Endodermal cell (in vitro differentiated cells): ENCODE results near the gene ALDH1A1. TPM values are rescaled to one million over a fixed set of nuclear protein-coding genes. Genes with fewer than 3 reads are reported as not detected.

ENCODE experiments used
- DNase-seq: peaks from one replicate; pipeline ENCODE4 v3.0.0-alpha.2; 2017
- H3K27ac ChIP-seq: 2 replicates; pipeline ENCODE4 v1.5.1; 2013; ENCODE audit warnings: mild to moderate bottlenecking, low read depth, low read length, moderate library complexity
- H3K27me3 ChIP-seq: 2 replicates; pipeline ENCODE4 v1.6.1; 2013; ENCODE audit warnings: mild to moderate bottlenecking, low read length, moderate library complexity; ENCODE audit not compliant: insufficient read depth, control insufficient read depth, poor library complexity, severe bottlenecking
- H3K36me3 ChIP-seq: 2 replicates; pipeline ENCODE4 v1.7.0; 2013; ENCODE audit warnings: mild to moderate bottlenecking, low read length, moderate library complexity; ENCODE audit not compliant: control insufficient read depth, insufficient read depth
- H3K4me1 ChIP-seq: one replicate; pipeline ENCODE4 v1.7.0; 2013; ENCODE audit warnings: low read length; ENCODE audit not compliant: control insufficient read depth, insufficient read depth
- H3K4me3 ChIP-seq: 2 replicates; pipeline ENCODE4 v1.5.1; 2013; ENCODE audit warnings: mild to moderate bottlenecking, low read length, moderate library complexity
- H3K9ac ChIP-seq: 2 replicates; pipeline ENCODE4 v1.6.1; 2013; ENCODE audit warnings: mild to moderate bottlenecking, low read length, moderate library complexity; ENCODE audit not compliant: poor library complexity, severe bottlenecking; ENCODE audit errors: extremely low read depth
- H3K9me3 ChIP-seq: 2 replicates; pipeline ENCODE4 v1.6.1; 2013; ENCODE audit warnings: mild to moderate bottlenecking, low read length, moderate library complexity; ENCODE audit not compliant: control insufficient read depth
- H3K27ac Mint-ChIP-seq: 2 replicates; pipeline ENCODE4 v1.8.0; 2020; ENCODE audit warnings: mixed read lengths
- H3K27me3 Mint-ChIP-seq: 2 replicates; pipeline ENCODE4 v1.8.0; 2021; ENCODE audit warnings: mild to moderate bottlenecking, mixed read lengths; ENCODE audit not compliant: insufficient read depth
- H3K36me3 Mint-ChIP-seq: 2 replicates; pipeline ENCODE4 v1.8.0; 2020; ENCODE audit warnings: low read depth, mixed read lengths
- H3K4me1 Mint-ChIP-seq: 2 replicates; pipeline ENCODE4 v1.8.0; 2020; ENCODE audit warnings: mixed read lengths
- H3K4me3 Mint-ChIP-seq: 2 replicates; pipeline ENCODE4 v1.8.0; 2020; ENCODE audit warnings: mild to moderate bottlenecking, moderate library complexity, mixed read lengths
- H3K9me3 Mint-ChIP-seq: 2 replicates; pipeline ENCODE4 v1.8.0; 2020; ENCODE audit warnings: mild to moderate bottlenecking, mixed read lengths
- WGBS, 2 experiments: methylation state at CpG; one replicate each; pipeline versions ENCODE4 v1.1.5 to v1.1.7; 2013; ENCODE audit warnings: missing lambda C conversion rate in 2 of 2, mixed read lengths in 1 of 2; ENCODE audit not compliant: insufficient coverage in 1 of 2, insufficient read length in 1 of 2; 5-methylcytosine and 5-hydroxymethylcytosine counted together
- total RNA-seq, 2 donors: library from RNA; stranded (reverse); fragmentation: NEBNext Ultra II Directional in 1 of 2; extraction: Animal tissue kit (Norgen Biotek cat#: 25700) in 1 of 2; gene quantifications; 2 replicates in 1 of 2; 3 replicates in 1 of 2; pipeline ENCODE4 v1.2.1, GENCODE V29; 2021
- TF ChIP-seq, protein P1 (sequence below): fragments of 200-600 bp; sonication (generic); conservative IDR thresholded peaks from 2 replicates; pipeline ENCODE4 v1.5.0; 2021; ENCODE audit warnings: antibody characterized with exemption, mild to moderate bottlenecking

Gene ALDH1A1
- total RNA-seq, 2 donors from 2014 or later, result 3.5 to 4.6 TPM

DNA sequence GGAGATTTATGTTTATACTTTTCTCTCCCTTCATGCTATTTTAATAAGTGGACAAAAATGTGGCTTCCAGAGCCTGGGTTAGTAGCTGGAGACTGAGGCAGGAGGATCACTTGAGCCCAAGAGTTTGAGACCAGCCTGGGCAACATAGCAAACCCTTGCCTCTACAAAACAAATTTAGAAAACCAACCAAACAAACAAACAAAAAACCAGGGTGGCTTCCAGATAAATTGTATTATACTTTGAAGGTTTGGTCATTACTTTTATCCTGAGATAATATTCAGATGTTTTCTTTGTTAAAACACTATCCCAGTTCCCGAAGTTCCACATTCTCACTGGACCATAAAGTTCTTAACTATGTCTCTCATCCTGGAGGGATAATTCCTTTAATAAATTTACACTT, 46.0 kb downstream of the ALDH1A1 start:
- no peak overlapping the region for H3K4me3 ChIP-seq
- H3K9me3 ChIP-seq, result no peaks in the 10 kb centered on the region
- H3K4me1 ChIP-seq, result no peaks in the 10 kb centered on the region
- Mint-ChIP-seq H3K4me1 (no peaks in the 10 kb centered on the region), H3K27ac (no peak overlapping the region), H3K36me3 (no peaks in the 10 kb centered on the region), H3K27me3 (no peaks in the 10 kb centered on the region), H3K9me3 (no peaks in the 10 kb centered on the region), H3K4me3 (no peak overlapping the region)
- H3K27ac ChIP-seq, result no peak overlapping the region
- 88% methylated on average over 1 of the region's 1 CpG; no CpG with 5 or more reads in 1 of the 2 experiments for WGBS, 2 experiments
- no peaks in the 10 kb centered on the region for H3K27me3 ChIP-seq
- TF ChIP-seq, protein P1, sequence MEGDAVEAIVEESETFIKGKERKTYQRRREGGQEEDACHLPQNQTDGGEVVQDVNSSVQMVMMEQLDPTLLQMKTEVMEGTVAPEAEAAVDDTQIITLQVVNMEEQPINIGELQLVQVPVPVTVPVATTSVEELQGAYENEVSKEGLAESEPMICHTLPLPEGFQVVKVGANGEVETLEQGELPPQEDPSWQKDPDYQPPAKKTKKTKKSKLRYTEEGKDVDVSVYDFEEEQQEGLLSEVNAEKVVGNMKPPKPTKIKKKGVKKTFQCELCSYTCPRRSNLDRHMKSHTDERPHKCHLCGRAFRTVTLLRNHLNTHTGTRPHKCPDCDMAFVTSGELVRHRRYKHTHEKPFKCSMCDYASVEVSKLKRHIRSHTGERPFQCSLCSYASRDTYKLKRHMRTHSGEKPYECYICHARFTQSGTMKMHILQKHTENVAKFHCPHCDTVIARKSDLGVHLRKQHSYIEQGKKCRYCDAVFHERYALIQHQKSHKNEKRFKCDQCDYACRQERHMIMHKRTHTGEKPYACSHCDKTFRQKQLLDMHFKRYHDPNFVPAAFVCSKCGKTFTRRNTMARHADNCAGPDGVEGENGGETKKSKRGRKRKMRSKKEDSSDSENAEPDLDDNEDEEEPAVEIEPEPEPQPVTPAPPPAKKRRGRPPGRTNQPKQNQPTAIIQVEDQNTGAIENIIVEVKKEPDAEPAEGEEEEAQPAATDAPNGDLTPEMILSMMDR, result no peak
- H3K9ac ChIP-seq, result no peak overlapping the region
- DNase-seq, result no peak
- H3K36me3 ChIP-seq, result no peaks in the 10 kb centered on the region

DNA sequence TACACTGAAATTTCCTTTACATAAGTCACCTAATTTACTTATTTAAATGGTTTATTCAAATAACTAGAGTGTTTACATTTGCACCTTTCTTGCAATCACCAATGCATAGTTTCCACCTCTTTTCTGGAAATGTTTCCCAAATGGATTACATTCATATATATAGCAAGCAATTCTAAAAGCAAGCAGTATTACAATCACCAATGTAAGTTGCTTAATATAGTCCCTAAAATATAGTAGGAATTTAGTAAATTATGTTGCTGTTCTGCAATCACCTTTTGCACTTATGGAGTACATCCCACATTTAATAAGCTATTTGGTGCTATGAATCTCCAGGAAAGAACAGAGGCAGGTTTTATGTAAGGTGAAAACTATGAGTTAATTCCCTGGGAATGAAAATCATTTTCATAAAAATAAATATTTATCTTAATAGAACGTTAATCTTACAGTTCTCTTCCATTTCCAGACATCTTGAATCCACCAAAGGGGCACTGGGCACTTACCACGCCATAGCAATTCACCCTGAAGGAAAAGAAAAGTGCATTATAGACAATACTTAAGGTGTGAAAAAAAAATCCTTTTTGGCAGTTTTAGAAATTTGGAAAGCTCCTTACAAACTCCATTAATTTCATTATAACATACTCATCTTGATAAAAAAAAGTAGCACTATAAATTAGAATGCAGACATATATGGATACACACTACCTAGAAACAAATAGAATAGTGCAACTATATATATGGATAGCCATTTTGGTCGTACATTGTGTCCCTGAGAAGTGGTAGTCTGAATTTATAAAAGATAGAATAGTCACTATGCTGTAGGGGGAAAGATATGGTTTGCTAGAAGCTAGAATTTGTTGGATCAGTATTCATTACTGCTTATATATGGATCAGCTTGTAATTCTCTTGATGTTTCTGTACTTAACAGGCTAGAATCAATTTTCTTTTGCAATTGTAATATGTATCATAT, 47.1 kb downstream of the ALDH1A1 start:
- no peak for DNase-seq
- H3K36me3 ChIP-seq, result no peaks in the 10 kb centered on the region
- H3K27ac Mint-ChIP-seq, result no peak overlapping the region
- no peaks in the 10 kb centered on the region for H3K4me1 Mint-ChIP-seq
- no peaks in the 10 kb centered on the region for H3K27me3 Mint-ChIP-seq
- H3K4me1 ChIP-seq, result no peaks in the 10 kb centered on the region
- H3K27me3 ChIP-seq, result no peaks in the 10 kb centered on the region
- H3K9me3 ChIP-seq, result no peaks in the 10 kb centered on the region
- no peak overlapping the region for H3K4me3 Mint-ChIP-seq
- H3K36me3 Mint-ChIP-seq, result no peaks in the 10 kb centered on the region
- no peak overlapping the region for H3K27ac ChIP-seq
- H3K9ac ChIP-seq, result no peak overlapping the region
- H3K9me3 Mint-ChIP-seq, result no peaks in the 10 kb centered on the region
- TF ChIP-seq, protein P1, result no peak
- no peak overlapping the region for H3K4me3 ChIP-seq
- WGBS, 2 experiments, result 97 to 100% methylated on average over 1 to 3 of the region's 3 CpGs

DNA sequence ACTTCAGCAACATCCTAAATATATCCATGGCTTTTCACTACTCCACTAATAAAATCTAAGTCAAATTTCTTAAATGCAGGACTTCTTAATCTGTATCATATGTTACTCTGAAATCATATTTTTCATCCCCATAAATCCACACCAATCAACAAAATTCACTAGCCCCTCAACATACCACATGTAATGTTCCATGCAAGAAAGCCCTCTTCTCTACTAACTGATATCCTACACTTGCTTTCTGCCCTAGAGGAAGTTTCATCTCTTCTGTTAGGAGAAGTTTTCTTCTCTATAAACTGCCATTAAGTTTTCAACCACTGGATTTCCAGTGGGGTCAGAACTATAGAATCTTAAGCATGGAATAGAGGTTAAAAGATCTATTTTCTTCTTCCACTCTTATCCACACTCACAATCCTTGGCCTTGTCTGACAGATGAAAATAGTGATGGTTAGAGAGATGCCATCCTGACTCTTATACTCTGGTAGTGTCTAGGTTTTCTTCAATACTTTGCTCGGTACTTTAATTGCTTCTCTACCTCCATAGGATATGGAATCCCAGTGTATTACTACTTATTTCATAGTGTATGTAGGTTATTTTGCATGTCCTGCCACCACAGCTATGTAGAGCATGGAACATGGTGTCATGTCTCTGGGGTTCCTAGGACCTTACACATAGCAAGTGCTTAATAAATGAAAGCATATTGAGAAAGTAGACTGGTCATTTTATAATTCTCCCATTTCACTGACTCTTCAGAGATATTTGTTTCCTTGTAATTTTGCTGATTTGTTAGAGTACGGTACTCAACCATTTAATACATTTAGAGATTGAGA, 48.4 kb downstream of the ALDH1A1 start:
- no peak overlapping the region for H3K27ac ChIP-seq
- Mint-ChIP-seq H3K9me3 (no peaks in the 10 kb centered on the region), H3K27ac (no peak overlapping the region), H3K4me3 (no peak overlapping the region), H3K36me3 (no peaks in the 10 kb centered on the region), H3K4me1 (peaks cover 6% of the 10 kb centered on the region), H3K27me3 (no peaks in the 10 kb centered on the region)
- no peaks in the 10 kb centered on the region for H3K27me3 ChIP-seq
- no peaks in the 10 kb centered on the region for H3K9me3 ChIP-seq
- TF ChIP-seq, protein P1, result no peak
- no peaks in the 10 kb centered on the region for H3K4me1 ChIP-seq
- no peak for DNase-seq
- WGBS, 2 experiments, result 67% methylated on average over 1 of the region's 2 CpGs; no CpG with 5 or more reads in 1 of the 2 experiments
- H3K9ac ChIP-seq, result no peak overlapping the region
- no peak overlapping the region for H3K4me3 ChIP-seq
- H3K36me3 ChIP-seq, result no peaks in the 10 kb centered on the region
